Ovary (tissue), 9 donors: Measurements from ENCODE around the gene PLAAT3. TPM values are rescaled to one million over a fixed set of nuclear protein-coding genes. Genes with fewer than 3 reads are reported as not detected.
"Not testable (repeated sequence)": the region's sequence is repeated elsewhere in the genome, so short reads cannot be mapped to it uniquely, and the experiment has no call there.

Experiments
- DNase-seq, 5 donors: peaks; one replicate each; pipeline ENCODE4 v3.0.0-alpha.2; 2019 to 2020
- H3K27ac ChIP-seq, 2 donors: fragments of 200-600 bp; one replicate each; pipeline versions ENCODE4 v1.5.1 to v1.8.0; 2019 to 2022
- H3K27me3 ChIP-seq: fragments of 200-600 bp; one replicate; pipeline ENCODE4 v1.8.0; 2022
- H3K36me3 ChIP-seq: fragments of 200-600 bp; sonication (generic); one replicate; pipeline ENCODE4 v1.5.1; 2019
- H3K4me1 ChIP-seq: one replicate; pipeline ENCODE4 v1.8.1; 2013; ENCODE audit warnings: mild to moderate bottlenecking, moderate library complexity; ENCODE audit not compliant: insufficient read depth
- H3K4me3 ChIP-seq: fragments of 200-600 bp; sonication (generic); one replicate; pipeline ENCODE4 v1.5.1; 2017
- H3K9me3 ChIP-seq, 2 donors: fragments of 200-600 bp in 1 of 2; sonication (generic) in 1 of 2; one replicate each; pipeline versions ENCODE4 v1.5.1 to v1.8.1; 2013 to 2019; ENCODE audit warnings: mild to moderate bottlenecking in 1 of 2, moderate library complexity in 1 of 2
- EP300 ChIP-seq: sonication (generic); formaldehyde crosslinking; IDR thresholded peaks from one replicate; pipeline ENCODE4 v1.6.1; 2017; ENCODE audit warnings: antibody characterized with exemption
- POLR2A ChIP-seq: fragments of 450-650 bp; IDR thresholded peaks from one replicate; pipeline ENCODE4 v1.6.1; 2017; ENCODE audit warnings: antibody characterized with exemption, mild to moderate bottlenecking, moderate library complexity
- WGBS, 3 donors: extraction: QIAGEN DNeasy Blood & Tissue Kit in 1 of 3; methylation state at CpG; one replicate each; pipeline versions ENCODE4 v1.1.5 to v1.1.7; 2013 to 2017; 5-methylcytosine and 5-hydroxymethylcytosine counted together
- intact Hi-C, 4 donors: fragments of 100-400 bp; cut with DNase I; formaldehyde crosslinking; loops; one replicate each; pipeline versions ENCODE4 v1.11.0 to v1.15.1; 2022 to 2023
- polyA plus RNA-seq, 2 donors: library from polyadenylated mRNA; stranded (reverse); fragments of 200-250 nt in 1 of 2; fragments of 350-450 nt in 1 of 2; fragmentation: Illumina TruSeq in 1 of 2; extraction: RNeasy Lipid Tissue Mini Kit (QIAGEN cat#74804) in 1 of 2; gene quantifications; one replicate each; pipeline ENCODE4 v1.2.3, GENCODE V29; 2013 to 2014
- total RNA-seq, 7 donors: library from RNA; depleted of rRNA in 2 of 7; stranded (reverse); fragments of >200 nt in 2 of 7; fragmentation: NEBNext Ultra II Directional in 3 of 7; extraction: Animal tissue kit (Norgen Biotek cat#: 25700) in 3 of 7; gene quantifications; one replicate each; pipeline versions ENCODE4 v1.1.0 to v1.2.4, GENCODE V29; 2016 to 2023
- TF ChIP-seq, protein P1 (sequence below), 3 donors: fragments of 450-650 bp in 2 of 3; fragments of 200-600 bp in 1 of 3; IDR thresholded peaks; one replicate each; pipeline versions ENCODE4 v1.5.1 to v1.8.0; 2016 to 2022; ENCODE audit warnings: antibody characterized with exemption in 3 of 3, mild to moderate bottlenecking in 1 of 3
- donor health status: DM: no; HTN: no; CAD: no; lungs with moderate emphysema.
- donor health status: DM: no; HTN: no; CAD: no.
- donor health status: Bipolar disorder and iron deficiency.
- donor health status: DM: yes; HTN: yes; CAD: no.
- donor health status: DM: no; HTN: no; CAD: no.
- donor health status: DM: yes; HTN: yes; CAD: no.

PLAAT3 gene
- total and polyA plus RNA-seq, 9 donors: 41.1 to 147 (median 110) TPM

- H3K4me3 ChIP-seq: no peak overlapping the region
- H3K27ac ChIP-seq: no peak overlapping the region
- TF ChIP-seq POLR2A: no peak
- TF ChIP-seq, protein P1, sequence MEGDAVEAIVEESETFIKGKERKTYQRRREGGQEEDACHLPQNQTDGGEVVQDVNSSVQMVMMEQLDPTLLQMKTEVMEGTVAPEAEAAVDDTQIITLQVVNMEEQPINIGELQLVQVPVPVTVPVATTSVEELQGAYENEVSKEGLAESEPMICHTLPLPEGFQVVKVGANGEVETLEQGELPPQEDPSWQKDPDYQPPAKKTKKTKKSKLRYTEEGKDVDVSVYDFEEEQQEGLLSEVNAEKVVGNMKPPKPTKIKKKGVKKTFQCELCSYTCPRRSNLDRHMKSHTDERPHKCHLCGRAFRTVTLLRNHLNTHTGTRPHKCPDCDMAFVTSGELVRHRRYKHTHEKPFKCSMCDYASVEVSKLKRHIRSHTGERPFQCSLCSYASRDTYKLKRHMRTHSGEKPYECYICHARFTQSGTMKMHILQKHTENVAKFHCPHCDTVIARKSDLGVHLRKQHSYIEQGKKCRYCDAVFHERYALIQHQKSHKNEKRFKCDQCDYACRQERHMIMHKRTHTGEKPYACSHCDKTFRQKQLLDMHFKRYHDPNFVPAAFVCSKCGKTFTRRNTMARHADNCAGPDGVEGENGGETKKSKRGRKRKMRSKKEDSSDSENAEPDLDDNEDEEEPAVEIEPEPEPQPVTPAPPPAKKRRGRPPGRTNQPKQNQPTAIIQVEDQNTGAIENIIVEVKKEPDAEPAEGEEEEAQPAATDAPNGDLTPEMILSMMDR (IDR thresholded peaks at IDR 0.05): no peak
- no peak for TF ChIP-seq EP300
- no peaks in the 10 kb centered on the region for H3K27me3 ChIP-seq
- intact Hi-C loops: loop anchor here in 2 of 4 donors (5.0 to 10.0 kb wide), 2 partner anchors 93 to 96 kb away; no protein-coding TSS in a partner anchor
- no peaks in the 10 kb centered on the region for H3K9me3 ChIP-seq
- no peaks in the 10 kb centered on the region for H3K36me3 ChIP-seq
- no peak for DNase-seq
- H3K4me1 ChIP-seq: no peaks in the 10 kb centered on the region
Measured at GRCh38 chr11:63641727-63642126, 27.5 kb upstream of the PLAAT3 start.

- no peaks in the 10 kb centered on the region for H3K4me1 ChIP-seq
- H3K27me3 ChIP-seq: no peaks in the 10 kb centered on the region
- 41 to 55% (median 48%) methylated on average over 3 of the region's 3 CpGs for WGBS, 3 donors
- intact Hi-C loops: loop anchor here in 2 of 4 donors (5.0 kb wide), 1 partner anchor 162 kb away; no protein-coding TSS in a partner anchor
- H3K27ac ChIP-seq: peak overlapping the region in 1 of 2 donors; percentile 35
- peak in 2 of 5 donors; percentile 41 to 50 for DNase-seq
- H3K4me3 ChIP-seq: no peak overlapping the region
- H3K36me3 ChIP-seq: no peaks in the 10 kb centered on the region
- no peaks in the 10 kb centered on the region for H3K9me3 ChIP-seq
- no peak for TF ChIP-seq EP300
- TF ChIP-seq, protein P1 (IDR thresholded peaks at IDR 0.05): peak in 2 of 3 donors; percentile 20 to 29
- TF ChIP-seq POLR2A: no peak
Measured at GRCh38 chr11:63639199-63639832, 25.1 kb upstream of the PLAAT3 start.

DNA sequence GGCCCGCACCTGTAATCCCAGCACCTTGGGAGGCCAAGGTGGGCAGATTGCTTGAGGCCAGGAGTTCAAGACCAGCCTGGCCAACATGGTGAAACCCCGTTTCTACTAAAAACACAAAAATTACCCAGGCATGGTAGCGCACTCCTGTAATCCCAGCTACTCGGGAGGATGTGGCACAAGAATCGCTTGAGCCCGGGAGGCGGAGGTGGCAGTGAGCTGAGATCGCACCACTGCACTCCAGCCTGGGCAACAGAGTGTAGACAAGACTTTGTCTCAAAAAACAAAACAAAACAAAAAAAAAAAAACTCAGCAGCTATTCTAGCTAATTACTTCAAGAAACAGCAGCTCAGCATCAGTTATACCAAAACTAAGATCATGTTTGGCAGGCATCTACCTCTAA is 24.2 kb upstream of the PLAAT3 start:
- H3K4me1 ChIP-seq, H3K4me3 ChIP-seq, H3K27ac ChIP-seq, H3K27me3 ChIP-seq, DNase-seq, H3K9me3 ChIP-seq, H3K36me3 ChIP-seq: not testable (repeated sequence)
- 91 to 94% (median 92%) methylated on average over 8 of the region's 8 CpGs for WGBS, 3 donors
- intact Hi-C loops: loop anchor here in 2 of 4 donors (5.0 kb wide), 1 partner anchor 161 kb away; no protein-coding TSS in a partner anchor

DNA sequence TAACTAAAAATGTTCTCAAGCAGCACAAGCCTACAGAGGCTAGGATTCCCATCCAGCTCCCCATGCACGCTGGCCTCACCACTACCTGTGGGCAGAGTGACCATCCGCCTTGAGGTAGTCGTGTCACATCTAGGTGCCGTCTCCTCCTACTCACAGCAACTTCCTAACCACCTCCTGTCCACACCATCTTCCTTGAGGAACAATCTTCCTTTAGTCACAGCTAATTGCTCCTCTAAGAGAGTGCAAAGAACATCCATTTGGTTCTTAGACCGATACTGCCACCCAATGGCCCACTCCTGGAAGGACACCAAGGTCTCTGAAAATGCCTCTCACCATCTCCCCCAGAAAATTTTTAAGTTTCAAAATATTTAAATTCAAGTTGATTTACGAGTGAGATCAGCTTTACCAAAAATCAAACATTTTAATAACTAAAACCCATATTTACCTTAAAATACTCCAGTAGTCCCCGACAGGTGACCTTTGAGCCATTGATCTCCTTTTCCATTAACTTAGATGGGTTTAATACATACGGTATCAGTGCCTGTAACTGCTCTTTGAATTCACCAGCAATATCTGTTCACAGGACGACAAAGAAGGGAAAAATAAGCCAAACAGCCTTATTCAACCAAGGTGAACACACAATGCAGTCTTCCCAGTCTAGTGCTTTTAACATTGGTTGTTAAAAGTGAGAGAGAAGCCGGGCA is 21.7 kb upstream of the PLAAT3 start:
- 54 to 61% (median 55%) methylated on average over 10 of the region's 10 CpGs for WGBS, 3 donors
- Histone ChIP-seq H3K36me3 (no peaks in the 10 kb centered on the region), H3K9me3 (no peaks in the 10 kb centered on the region), H3K27me3 (no peaks in the 10 kb centered on the region), H3K4me1 (no peaks in the 10 kb centered on the region), H3K27ac (no peak overlapping the region), H3K4me3 (no peak overlapping the region)
- intact Hi-C loops: loop anchor here (2.0 to 5.0 kb wide), 2 partner anchors 157 to 159 kb away; no protein-coding TSS in a partner anchor
- TF ChIP-seq, protein P1 (IDR thresholded peaks at IDR 0.05): peak; percentile 29 to 84 (median 79)
- no peak for TF ChIP-seq EP300
- DNase-seq: peak; percentile 62 to 76 (median 72)

DNA sequence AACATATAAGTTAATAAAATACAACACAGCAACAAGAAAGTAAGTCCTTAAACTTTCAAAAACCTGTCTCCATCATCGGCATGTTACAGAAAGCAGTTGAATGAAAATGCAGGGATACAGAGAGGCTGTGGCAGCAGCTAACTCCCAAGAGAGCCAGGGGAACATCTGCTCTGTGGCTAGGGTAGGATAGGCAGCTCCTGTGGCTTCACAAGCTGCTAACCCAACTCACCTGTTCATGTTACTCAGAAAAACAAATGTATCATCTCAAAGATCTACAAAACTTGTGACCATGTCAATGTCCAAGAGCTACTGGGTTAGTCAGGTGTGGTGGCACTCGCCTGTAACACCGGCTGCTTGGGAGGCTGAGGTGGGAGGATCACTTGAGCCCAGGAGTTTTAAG is 15.2 kb upstream of the PLAAT3 start:
- H3K4me3 ChIP-seq: no peak overlapping the region
- TF ChIP-seq, protein P1 (IDR thresholded peaks at IDR 0.05): no peak
- no peak for TF ChIP-seq EP300
- TF ChIP-seq POLR2A: no peak
- H3K4me1 ChIP-seq: no peaks in the 10 kb centered on the region
- no peaks in the 10 kb centered on the region for H3K36me3 ChIP-seq
- intact Hi-C loops: no loop called here
- 96 to 100% (median 98%) methylated on average over 3 of the region's 3 CpGs for WGBS, 3 donors
- no peak overlapping the region for H3K27ac ChIP-seq
- H3K27me3 ChIP-seq: no peaks in the 10 kb centered on the region
- no peaks in the 10 kb centered on the region for H3K9me3 ChIP-seq
- DNase-seq: no peak
